ENCODE results near the gene DNAH9. TPM values are rescaled to one million over a fixed set of nuclear protein-coding genes. Genes with fewer than 3 reads are reported as not detected.
A peak's percentile ranks its signal among the peaks of the same experiment; 100 is the strongest.
"Not testable (repeated sequence)": the region's sequence is repeated elsewhere in the genome, so short reads cannot be mapped to it uniquely, and the experiment has no call there.

Gene DNAH9
- polyA plus RNA-seq, 1 donor, result 0.52 TPM

DNA sequence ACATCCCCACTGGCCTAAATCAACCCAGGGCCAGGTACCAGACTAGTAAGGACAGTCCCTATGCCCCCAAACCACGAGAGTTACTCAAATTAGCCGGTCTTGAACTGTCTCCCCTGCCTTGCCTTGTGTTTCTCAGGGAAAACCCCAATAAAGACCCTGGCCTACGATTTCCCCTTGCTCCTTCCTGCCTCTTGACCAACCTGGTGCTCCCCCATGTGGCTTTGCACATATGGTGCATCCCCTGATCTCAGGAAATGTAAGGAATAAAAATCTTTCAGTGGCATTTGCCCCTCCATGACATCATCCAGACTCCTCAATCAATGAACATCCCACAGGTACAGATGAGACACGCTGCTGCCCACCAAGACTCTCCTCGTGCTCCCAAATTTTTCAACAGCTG lies 311.1 kb downstream of the DNAH9 start:
- no peak for DNase-seq (ENCODE audit: low read depth)

DNA sequence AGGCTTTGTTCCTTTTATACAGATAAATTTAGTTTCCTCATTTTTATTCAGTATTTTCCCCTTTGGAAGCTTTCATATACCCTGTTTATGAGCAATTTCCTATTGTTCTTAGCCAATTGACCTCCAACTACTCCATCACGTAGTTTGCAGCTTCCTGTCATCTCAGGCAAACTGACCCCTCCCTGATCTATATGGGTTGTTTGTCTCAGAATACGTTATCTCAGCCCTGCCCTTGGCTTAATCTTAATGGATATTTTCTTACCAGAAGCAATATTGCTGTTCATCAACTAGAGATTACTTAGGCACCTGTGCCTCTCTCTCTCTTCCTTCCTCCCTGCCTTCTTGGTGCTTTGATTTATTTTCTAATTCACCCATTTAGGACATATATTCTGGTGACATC lies 317.8 kb downstream of the DNAH9 start:
- DNase-seq (ENCODE audit: low read depth), result no peak

DNA sequence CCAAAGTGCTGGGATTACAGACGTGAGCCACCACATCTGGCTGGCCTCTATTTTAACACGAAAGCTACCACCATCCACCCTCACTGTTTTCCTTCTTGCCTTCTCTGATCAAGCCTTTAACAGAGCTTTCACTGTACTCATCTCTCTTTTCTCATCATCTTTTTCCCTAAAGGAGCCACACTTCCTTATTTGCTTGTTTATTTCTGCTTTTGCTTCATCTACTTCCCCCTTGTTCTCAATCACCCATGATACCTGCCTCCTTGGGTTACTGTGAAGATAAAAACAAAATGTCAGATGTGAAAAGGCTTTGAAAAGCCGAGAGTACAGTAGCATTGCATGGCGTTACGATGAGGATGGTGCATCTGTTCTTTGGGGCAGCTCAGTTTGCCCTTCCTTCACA lies 319.1 kb downstream of the DNAH9 start:
- DNase-seq (ENCODE audit: low read depth), result no peak

DNA sequence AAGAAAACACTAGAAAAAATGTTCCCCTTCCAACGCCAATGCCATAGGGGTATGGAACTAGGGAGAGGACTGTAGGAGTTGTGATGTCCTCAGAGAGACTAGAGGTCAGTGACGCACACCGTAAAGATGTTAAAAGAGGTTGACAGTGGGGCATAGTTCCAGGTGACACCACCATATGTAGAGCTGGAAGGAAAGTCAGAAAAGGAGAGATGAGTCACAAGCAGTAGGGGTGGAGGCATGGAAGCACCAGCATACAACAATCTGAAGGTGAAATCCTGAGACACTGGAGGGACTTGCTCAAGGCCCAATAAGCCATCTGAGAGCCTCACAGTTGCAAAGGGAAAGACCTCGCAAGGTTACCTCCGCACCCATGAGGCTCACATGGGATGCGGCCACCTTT lies 323.0 kb downstream of the DNAH9 start:
- no peak for DNase-seq (ENCODE audit: low read depth)

- no peak for DNase-seq (ENCODE audit: low read depth)
Observed at GRCh38 chr17:11922638-11923037, 324.4 kb downstream of the DNAH9 start.

GRCh38 chr17:11924076-11924475 lies 325.8 kb downstream of the DNAH9 start:
- DNase-seq (ENCODE audit: low read depth), result no peak

- no peak for DNase-seq (ENCODE audit: low read depth)
Observed at GRCh38 chr17:11925262-11926021, 327.2 kb downstream of the DNAH9 start.

GRCh38 chr17:11928436-11928835 lies 330.2 kb downstream of the DNAH9 start:
- no peak for DNase-seq (ENCODE audit: low read depth)

DNA sequence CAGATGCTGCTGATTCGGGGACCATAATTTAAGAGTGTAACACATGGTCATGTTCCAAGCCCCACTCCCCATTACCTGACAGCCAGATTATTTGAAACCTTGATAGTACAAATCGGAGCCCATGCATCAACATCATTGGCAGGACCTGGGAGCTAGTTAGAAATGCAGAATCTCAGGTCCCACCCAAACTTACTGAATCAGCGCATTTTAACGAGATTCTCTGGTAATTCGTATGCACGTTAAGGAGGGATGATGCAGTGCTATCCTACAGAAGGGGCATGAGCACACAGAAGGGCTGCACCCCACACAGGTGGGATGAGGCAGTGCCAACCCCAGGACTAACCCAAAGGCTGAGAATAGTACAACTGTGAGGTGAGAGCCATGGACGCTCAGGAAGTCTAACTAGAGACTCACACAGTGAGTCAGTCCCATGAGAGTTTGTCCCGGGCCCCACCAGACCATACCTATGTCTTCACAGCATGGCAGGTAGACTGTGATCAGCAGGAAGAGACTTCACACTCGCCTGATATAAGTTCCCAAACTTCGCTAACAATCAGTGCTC lies 334.1 kb downstream of the DNAH9 start:
- no peak for DNase-seq (ENCODE audit: low read depth)

DNA sequence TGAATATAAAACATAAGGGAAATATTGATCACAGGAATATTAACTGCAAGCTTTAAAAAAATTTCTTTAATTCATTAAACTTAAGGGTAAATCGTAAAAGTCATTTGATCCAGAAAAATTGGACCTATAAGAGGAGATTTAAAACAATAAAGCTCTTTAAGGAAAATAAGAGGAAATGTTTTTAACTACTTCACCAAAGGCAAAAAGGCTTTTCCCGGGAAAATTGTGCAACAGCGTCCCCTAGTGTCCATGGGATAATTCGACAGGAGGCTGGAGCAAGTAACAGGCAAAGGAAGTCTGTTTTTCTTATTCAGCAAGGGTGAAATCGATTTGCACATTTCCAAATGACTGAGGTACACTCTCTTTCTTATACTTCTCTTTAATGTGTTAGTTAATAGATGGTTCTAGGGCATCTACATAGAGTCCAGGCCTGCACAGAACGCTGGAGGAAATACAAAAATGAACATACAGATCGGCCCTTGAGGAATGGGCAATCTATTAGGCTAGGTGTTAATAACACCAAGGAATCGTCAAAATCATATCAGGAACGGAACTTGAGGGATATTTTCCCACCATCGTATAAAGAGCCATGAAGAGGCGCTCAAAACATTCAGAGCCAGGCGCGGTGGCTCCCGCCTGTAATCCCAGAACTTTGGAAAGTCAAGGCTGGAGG lies 337.6 kb downstream of the DNAH9 start:
- peak; percentile 60 for DNase-seq (ENCODE audit: low read depth)

DNA sequence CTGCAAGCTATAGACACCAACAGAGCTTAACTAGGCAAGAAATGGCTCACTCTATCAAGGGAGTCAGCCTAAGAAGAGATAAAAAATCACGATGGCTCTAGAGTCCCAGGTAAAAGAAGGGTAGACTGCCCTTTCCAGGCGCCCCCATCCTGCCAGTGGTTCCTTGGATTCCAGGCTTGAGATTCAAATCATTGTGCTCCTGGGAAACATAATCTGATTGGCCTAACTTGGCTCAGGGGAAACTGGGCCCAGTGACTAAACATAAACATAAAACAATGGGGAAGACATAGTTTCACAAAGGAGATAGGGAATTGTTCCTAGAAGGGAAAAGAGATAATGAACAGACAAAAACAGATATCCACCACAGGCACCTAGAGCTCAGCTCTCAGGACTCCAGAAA lies 342.6 kb downstream of the DNAH9 start:
- no peak for DNase-seq (ENCODE audit: low read depth)

- not testable (repeated sequence) for DNase-seq (ENCODE audit: low read depth)
Observed at GRCh38 chr17:11943086-11943485, 344.8 kb downstream of the DNAH9 start.

DNA sequence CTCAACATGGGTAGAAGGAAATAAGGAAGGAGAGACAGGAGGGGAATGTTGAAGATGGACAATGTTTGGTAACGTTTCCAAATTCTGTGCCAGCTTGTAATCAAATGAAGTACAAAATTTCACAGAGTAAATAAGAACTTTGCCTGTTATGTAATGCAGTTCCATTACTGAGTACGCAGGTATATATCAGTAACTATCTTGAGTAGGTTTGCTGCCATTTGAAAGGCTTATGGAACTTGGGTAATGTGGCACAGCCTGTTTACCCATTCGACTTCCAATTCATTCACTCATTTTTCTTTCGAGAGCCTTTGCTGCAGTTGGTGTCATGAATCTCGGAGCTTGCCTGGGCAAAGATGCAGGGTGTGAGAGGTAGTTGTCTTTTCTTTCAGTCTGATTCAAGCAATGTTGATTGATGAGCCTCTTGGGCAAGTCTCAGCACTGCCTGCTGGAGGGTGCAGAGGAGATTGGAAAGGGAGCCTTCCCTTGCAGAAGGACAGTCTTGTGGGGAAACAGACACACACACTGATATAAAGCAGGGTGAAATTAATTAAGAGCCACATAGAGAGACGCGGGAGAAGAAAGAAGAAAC lies 345.6 kb downstream of the DNAH9 start:
- DNase-seq (ENCODE audit: low read depth), result no peak

- DNase-seq (ENCODE audit: low read depth), result no peak
Observed at GRCh38 chr17:11944587-11944986, 346.3 kb downstream of the DNAH9 start.

DNA sequence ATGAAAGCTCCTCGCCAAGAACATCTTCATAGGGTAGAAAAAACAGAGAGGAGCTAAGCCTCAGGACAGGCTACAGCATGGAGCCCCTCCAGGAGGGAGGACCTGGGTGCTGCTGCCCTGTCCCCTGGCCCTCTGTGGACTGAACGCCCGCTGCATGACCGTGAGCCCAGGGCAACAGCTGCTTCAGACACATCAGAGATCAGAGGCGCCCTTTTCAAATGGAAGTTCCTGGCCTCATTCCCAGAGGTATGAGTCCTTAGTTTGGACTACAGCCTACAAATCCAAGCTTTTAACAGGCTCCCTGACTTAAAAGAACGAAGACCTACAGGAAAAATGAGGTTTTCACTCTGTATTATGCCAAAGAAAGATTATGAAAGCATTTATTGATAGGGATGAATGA lies 350.5 kb downstream of the DNAH9 start:
- DNase-seq (ENCODE audit: low read depth), result no peak

DNA sequence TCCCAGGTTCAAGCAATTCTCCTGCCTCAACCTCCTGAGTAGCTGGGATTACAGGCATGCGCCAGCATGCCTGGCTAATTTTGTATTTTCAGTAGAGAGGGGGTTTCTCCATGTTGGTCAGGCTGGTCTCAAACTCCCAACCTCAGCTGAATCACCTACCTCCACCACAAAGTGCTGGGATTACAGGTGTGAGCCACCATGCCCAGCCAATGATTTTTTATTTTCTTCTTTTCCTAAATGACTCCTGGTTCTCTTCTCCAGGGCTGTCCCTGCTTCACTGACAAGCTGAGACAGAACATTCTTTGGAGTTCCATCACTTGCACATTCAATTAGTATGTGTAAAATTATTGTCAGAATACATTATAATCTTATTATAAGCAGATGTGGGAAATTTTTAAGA lies 351.3 kb downstream of the DNAH9 start:
- not testable (repeated sequence) for DNase-seq (ENCODE audit: low read depth)

- no peak for DNase-seq (ENCODE audit: low read depth)
Observed at GRCh38 chr17:11950771-11951519, 352.7 kb downstream of the DNAH9 start.

DNA sequence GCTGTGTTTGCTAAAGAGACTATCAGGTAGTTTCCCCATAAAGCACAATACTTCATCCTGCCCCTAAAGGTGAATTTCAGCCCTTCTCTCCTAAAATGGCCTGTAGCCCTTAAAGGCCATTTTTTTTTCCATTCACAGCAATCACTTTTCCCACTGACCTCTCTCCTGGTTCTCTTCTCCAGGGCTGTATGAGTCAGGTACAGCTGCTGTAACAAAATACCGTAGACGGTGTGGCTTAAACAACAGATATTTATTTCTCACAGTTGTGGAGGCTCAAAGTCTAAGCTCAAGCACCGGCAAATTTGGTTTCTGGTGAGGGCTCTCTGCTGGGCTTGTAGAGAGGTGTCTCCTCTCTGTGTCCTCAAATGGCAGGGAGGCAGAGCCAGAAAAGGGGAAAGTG lies 354.3 kb downstream of the DNAH9 start:
- DNase-seq (ENCODE audit: low read depth), result no peak

DNA sequence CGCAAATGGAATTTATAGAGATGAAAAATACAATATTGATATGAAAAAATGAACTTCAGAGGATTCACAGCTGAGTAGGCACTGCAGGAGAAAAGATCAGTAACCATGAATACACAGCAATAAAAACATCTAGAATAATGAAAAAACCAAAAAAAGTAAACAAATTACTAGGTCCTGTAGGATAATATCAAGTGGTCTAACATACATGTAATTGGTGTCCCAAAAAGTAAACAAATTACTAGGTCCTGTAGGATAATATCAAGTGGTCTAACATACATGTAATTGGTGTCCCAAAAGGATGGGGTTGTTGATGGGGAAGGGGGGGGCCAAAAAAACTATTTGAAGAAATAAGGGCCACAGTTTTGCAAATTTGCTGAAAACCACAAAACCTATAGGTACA lies 355.7 kb downstream of the DNAH9 start:
- no peak for DNase-seq (ENCODE audit: low read depth)

GRCh38 chr17:11954936-11955335 lies 356.7 kb downstream of the DNAH9 start:
- no peak for DNase-seq (ENCODE audit: low read depth)

GRCh38 chr17:11969565-11969964 lies 371.3 kb downstream of the DNAH9 start:
- no peak for DNase-seq (ENCODE audit: low read depth)

- not testable (repeated sequence) for DNase-seq (ENCODE audit: low read depth)
Observed at GRCh38 chr17:11972741-11973140, 374.5 kb downstream of the DNAH9 start.

All from forelimb muscle (tissue), 1 donor.